Measurements from ENCODE around the gene ANKS1B.

The ANKS1B gene

GRCh38 chr12:99700032-99700431, 284.7 kb downstream of the ANKS1B start:
- no peak for TF ChIP-seq CTCF (IDR thresholded peaks at IDR 0.05; ENCODE audit: low read depth, low read length)
- no peak for DNase-seq (ENCODE audit: extremely low read depth, low read depth)

GRCh38 chr12:99695050-99695449, 289.7 kb downstream of the ANKS1B start:
- TF ChIP-seq CTCF (IDR thresholded peaks at IDR 0.05; ENCODE audit: low read depth, low read length), result no peak
- DNase-seq (ENCODE audit: extremely low read depth, low read depth), result no peak

GRCh38 chr12:99686142-99686541, 298.6 kb downstream of the ANKS1B start:
- TF ChIP-seq CTCF (IDR thresholded peaks at IDR 0.05; ENCODE audit: low read depth, low read length), result no peak
- no peak for DNase-seq (ENCODE audit: extremely low read depth, low read depth)

- TF ChIP-seq CTCF (IDR thresholded peaks at IDR 0.05; ENCODE audit: low read depth, low read length), result no peak
- no peak for DNase-seq (ENCODE audit: extremely low read depth, low read depth)
Observed at GRCh38 chr12:99680276-99680675, 304.5 kb downstream of the ANKS1B start.

GRCh38 chr12:99670635-99671034, 314.1 kb downstream of the ANKS1B start:
- TF ChIP-seq CTCF (IDR thresholded peaks at IDR 0.05; ENCODE audit: low read depth, low read length), result no peak
- no peak for DNase-seq (ENCODE audit: extremely low read depth, low read depth)

GRCh38 chr12:99658671-99659349, 325.9 kb downstream of the ANKS1B start:
- no peak for DNase-seq (ENCODE audit: extremely low read depth, low read depth)
- TF ChIP-seq CTCF (IDR thresholded peaks at IDR 0.05; ENCODE audit: low read depth, low read length), result no peak; the same call in 1 of the 2 replicates

GRCh38 chr12:99649551-99649950, 335.2 kb downstream of the ANKS1B start:
- no peak for DNase-seq (ENCODE audit: extremely low read depth, low read depth)
- TF ChIP-seq CTCF (IDR thresholded peaks at IDR 0.05; ENCODE audit: low read depth, low read length), result no peak

All from AG09319 (cell line).